Choroid plexus epithelial cell (primary cell): ENCODE results near the gene SH2D1A.
"Not testable (repeated sequence)": the region's sequence is repeated elsewhere in the genome, so short reads cannot be mapped to it uniquely, and the experiment has no call there.

Experiments used
- DNase-seq: peaks from one replicate; pipeline ENCODE4 v3.0.0-alpha.2; 2010; ENCODE audit warnings: low read depth
- H3K4me3 ChIP-seq: 2 replicates; pipeline ENCODE4 v1.5.1; 2011; ENCODE audit warnings: low read depth, mild to moderate bottlenecking, control low read depth, low read length, moderate library complexity
- TF ChIP-seq, protein P1 (sequence below): conservative IDR thresholded peaks from 2 replicates; pipeline ENCODE4 v1.5.1; 2011; ENCODE audit warnings: low read depth, mild to moderate bottlenecking, control low read depth, inconsistent platforms, low read length, moderate library complexity

SH2D1A gene

DNA sequence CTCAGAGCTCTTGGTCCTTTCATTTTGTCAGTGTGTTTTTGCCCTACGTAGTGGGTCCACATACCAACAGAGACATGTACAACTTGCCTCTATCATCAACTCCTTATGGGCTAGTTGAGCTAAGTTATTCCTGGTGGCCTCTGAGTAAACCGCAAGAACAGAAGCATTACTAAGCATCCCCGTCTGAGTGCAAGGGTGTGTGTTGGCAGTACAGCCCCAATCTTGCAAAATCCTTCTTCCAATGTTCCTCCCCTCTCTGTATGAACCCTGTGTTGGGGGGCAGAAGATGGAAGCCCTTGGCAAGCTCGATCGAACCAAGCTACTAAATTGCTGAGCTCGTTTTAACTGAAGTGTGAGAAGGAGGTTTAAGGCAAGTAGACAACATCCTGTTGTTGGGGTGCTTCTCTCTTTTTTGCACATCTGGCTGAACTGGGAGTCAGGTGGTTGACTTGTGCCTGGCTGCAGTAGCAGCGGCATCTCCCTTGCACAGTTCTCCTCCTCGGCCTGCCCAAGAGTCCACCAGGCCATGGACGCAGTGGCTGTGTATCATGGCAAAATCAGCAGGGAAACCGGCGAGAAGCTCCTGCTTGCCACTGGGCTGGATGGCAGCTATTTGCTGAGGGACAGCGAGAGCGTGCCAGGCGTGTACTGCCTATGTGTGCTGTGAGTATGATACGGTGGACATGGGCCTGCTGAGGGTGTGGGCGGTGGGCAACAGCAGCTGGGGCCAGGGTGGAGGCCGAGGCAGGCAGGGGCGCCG, at the start of gene SH2D1A:
Gene SH2D1A (plus strand): TSS at position 447 of the 760 bp plus-strand sequence. CDS start 80 bp downstream, at position 527.
- H3K4me3 ChIP-seq = no peak within 1 kb of the TSS
- DNase-seq = no peak
- TF ChIP-seq, protein P1, sequence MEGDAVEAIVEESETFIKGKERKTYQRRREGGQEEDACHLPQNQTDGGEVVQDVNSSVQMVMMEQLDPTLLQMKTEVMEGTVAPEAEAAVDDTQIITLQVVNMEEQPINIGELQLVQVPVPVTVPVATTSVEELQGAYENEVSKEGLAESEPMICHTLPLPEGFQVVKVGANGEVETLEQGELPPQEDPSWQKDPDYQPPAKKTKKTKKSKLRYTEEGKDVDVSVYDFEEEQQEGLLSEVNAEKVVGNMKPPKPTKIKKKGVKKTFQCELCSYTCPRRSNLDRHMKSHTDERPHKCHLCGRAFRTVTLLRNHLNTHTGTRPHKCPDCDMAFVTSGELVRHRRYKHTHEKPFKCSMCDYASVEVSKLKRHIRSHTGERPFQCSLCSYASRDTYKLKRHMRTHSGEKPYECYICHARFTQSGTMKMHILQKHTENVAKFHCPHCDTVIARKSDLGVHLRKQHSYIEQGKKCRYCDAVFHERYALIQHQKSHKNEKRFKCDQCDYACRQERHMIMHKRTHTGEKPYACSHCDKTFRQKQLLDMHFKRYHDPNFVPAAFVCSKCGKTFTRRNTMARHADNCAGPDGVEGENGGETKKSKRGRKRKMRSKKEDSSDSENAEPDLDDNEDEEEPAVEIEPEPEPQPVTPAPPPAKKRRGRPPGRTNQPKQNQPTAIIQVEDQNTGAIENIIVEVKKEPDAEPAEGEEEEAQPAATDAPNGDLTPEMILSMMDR = no peak

DNA sequence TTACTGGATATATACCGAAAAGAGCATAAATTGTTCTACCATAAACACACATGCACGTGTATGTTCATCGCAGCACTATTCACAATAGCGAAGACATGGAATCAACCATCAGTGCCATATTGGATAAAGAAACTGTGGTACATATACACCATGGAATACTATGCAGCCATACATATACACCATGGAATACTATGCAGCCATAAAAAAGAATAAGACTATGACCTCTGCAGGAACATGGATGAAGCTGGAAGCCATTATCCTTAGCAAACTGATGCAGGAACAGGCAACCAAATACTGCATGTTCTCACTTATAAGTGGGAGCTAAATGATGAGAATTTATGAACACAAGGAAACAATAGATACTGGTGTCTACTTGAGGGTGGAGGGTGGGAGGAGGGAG, 47.0 kb upstream of the SH2D1A start:
- not testable (repeated sequence) for DNase-seq, H3K4me3 ChIP-seq

DNA sequence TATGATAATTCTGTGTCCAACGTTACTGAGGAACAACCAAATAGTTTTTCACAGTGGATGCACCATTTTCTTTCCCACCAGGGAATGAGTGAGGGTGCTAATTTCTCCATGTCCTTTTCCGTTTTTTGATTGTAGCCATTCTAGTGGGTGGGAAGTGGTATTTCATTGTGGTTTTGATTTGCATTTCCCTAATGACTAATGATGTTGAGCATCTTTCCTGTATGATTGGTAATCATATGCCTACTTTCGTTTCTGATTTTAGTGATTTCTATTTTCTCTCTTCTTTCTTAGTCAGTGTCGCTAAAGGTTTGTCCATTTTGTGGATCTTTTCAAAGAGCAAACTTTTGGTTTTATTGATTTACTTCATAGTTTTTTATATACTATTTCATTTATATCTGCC, 46.0 kb upstream of the SH2D1A start:
- no peak overlapping the region for H3K4me3 ChIP-seq
- DNase-seq = no peak
- TF ChIP-seq, protein P1 = no peak

DNA sequence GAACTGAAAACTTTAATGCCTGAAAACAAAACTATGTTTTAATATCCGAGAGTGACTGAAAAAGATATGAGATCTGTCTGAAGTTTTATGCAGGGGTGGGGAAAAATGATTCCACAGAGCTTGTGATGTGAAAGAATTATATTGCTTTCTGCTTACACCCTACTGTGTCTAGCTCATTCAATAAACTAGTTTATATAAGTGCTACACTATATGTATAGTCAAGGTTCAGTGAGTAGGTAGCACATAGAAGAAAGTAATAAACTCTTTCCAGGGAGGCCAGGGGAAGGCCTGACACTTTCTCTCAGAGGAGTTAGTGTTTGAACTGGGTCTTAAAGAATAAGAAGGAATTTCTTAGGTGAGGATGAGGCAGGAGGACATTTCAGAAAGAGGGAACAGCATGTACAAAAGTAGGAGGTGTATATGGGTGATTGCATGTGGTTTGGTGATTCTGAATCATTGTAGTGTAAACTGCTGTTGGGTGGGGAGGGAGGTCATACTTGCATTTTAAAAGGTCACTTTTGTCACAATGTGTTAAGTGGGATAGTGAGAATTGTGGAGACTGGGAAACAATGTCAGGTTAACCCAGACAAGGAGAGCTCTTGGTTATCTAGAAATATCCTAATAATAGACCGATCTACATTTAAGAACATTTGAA, 39.0 kb upstream of the SH2D1A start:
- H3K4me3 ChIP-seq = no peak overlapping the region
- TF ChIP-seq, protein P1 = no peak
- no peak for DNase-seq

DNA sequence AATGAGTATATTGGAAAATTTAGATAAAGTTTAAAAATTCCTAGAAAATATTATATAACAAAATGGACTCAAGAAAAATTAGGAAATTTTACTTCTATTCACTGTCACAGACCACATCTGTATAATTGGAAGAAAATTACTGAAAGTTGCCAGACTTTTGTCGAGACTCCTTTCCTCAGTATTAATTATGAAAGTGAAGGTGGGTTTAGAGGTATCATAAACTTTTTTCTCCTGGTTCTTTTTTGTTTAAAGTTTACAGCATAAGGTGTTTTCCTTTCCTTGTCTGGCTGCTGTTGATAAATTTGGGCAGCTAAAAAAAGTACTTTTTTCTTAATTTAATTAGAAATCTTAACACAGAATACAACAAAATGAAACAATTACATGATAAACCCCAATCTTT, 20.6 kb upstream of the SH2D1A start:
- TF ChIP-seq, protein P1 = no peak
- no peak overlapping the region for H3K4me3 ChIP-seq
- DNase-seq = no peak

DNA sequence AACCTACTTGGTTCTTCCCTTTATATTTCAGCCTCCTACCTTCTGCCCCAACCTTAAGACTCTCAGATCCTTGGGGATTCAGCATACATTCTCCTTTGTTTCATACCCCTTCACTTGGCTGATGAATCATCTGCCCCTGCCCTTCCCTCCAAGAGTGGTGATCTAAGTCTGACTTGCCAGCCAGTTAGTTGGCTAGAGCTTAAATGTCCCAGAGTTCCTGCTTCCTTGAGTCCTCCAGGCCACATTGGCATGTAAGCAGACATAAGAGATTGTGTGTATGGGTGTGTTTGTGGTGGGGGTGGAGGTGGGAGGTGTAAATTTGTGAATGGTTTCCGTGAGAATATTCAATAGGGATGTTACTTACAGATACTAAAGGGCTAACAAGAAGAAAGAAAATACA, 17.6 kb upstream of the SH2D1A start:
- TF ChIP-seq, protein P1 = no peak
- no peak for DNase-seq
- no peak overlapping the region for H3K4me3 ChIP-seq

DNA sequence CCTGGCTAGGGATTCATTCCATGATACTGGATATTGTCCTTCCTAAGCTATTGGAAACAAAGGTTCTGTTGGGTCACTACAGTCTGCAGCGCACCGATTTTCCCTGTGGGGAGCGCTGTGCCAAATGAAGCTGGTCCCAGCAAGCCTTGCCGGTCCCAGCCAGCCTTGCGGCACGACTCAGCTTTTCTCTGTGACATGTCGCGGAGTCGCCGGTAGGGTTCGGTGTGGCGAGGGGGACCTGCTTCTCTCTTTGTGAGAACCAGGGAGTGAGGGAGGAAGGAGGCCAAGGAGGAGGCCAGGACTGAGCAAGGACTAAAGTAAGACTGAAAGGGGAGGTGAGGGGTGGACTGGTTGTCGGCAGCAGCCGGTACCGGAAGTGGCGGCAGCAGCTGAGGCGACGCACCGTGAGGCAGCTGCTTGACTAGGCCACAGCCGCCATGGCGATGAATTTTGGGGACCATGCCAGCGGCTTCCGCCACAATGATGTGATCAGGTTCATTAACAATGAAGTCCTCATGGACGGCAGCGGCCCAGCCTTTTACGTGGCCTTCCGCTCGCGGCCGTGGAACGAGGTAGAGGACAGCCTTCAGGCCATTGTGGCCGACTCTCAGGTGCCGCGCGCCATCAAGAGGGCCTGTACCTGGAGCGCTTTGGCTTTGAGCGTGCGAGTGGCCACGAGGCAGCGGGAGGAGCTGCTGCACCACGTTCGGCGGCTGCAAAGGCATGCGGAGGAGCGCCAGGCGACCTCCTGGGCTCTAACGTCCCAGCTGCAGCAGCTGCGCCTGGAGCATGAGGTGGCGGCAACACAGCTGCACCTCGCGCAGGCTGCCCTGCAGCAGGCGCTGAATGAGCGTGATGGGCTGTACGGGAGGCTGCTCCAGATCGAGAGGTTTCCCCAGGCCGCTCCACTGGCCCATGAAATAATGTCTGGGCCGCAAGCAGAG, 13.6 kb upstream of the SH2D1A start, which contains the start of gene TEX13D:
Gene TEX13D (plus strand): TSS at position 180 of the 944 bp plus-strand sequence. CDS start 258 bp downstream, at position 438.
- H3K4me3 ChIP-seq = no peak within 1 kb of the TSS
- no peak for DNase-seq
- TF ChIP-seq, protein P1 = no peak
